DND-41 (cell line): ENCODE data around the gene ALG2.

Experiments
- ATAC-seq: fragments of 200-7000 bp; cut with Tn5 transposase; 3 replicates; pipeline ENCODE4 v1.9.1; 2021; ENCODE audit warnings: low read depth; ENCODE audit not compliant: insufficient read depth
- DNase-seq: peaks from one replicate; pipeline ENCODE4 v3.0.0-alpha.2; 2020
- H2AFZ ChIP-seq: 2 replicates; pipeline ENCODE4 v1.6.0; 2012; ENCODE audit warnings: low read depth, low read length
- H3K27ac ChIP-seq: 2 replicates; pipeline ENCODE4 v1.5.1; 2012; ENCODE audit warnings: low read length, inconsistent platforms
- H3K27me3 ChIP-seq: fragments of 200-600 bp; sonication (generic); 2 replicates; pipeline ENCODE4 v1.6.0; 2012; ENCODE audit warnings: low read length, mild to moderate bottlenecking, inconsistent platforms; ENCODE audit not compliant: insufficient read depth, poor library complexity
- H3K36me3 ChIP-seq: 2 replicates; pipeline ENCODE4 v1.5.1; 2012; ENCODE audit warnings: low read length, inconsistent platforms; ENCODE audit not compliant: insufficient read depth
- H3K4me1 ChIP-seq: 2 replicates; pipeline ENCODE4 v1.5.1; 2012; ENCODE audit warnings: mild to moderate bottlenecking, low read length; ENCODE audit not compliant: insufficient read depth
- H3K4me2 ChIP-seq: 2 replicates; pipeline ENCODE4 v1.6.0; 2012; ENCODE audit warnings: mild to moderate bottlenecking, moderate library complexity, low read length, inconsistent platforms; ENCODE audit not compliant: insufficient read depth
- H3K4me3 ChIP-seq, 2 experiments: fragments of 200-600 bp in 1 of 2; shearing (Covaris generic) in 1 of 2; 2 replicates each; pipeline ENCODE4 v1.5.1; 2012 to 2016; ENCODE audit warnings: inconsistent platforms in 2 of 2, low read length in 2 of 2, mild to moderate bottlenecking in 2 of 2, low read depth in 1 of 2, moderate library complexity in 1 of 2
- H3K79me2 ChIP-seq: 2 replicates; pipeline ENCODE4 v1.6.0; 2012; ENCODE audit warnings: low read length, inconsistent platforms; ENCODE audit not compliant: insufficient read depth
- H3K9ac ChIP-seq: 2 replicates; pipeline ENCODE4 v1.6.0; 2012; ENCODE audit warnings: low read depth, mild to moderate bottlenecking, inconsistent platforms, low read length, moderate library complexity
- H3K9me3 ChIP-seq: 2 replicates; pipeline ENCODE4 v1.5.1; 2012; ENCODE audit warnings: low read length, moderate library complexity, mild to moderate bottlenecking, inconsistent platforms; ENCODE audit not compliant: insufficient read depth, severe bottlenecking
- H4K20me1 ChIP-seq: 2 replicates; pipeline ENCODE4 v1.6.0; 2012; ENCODE audit warnings: low read length; ENCODE audit not compliant: insufficient read depth
- CTCF ChIP-seq: IDR thresholded peaks from 2 replicates; pipeline ENCODE4 v1.5.1; 2012; ENCODE audit warnings: borderline replicate concordance, low read length, moderate library complexity, mild to moderate bottlenecking; ENCODE audit not compliant: poor library complexity, severe bottlenecking; ENCODE audit errors: extremely low read depth
- EZH2 ChIP-seq: IDR thresholded peaks from 3 replicates; pipeline ENCODE4 v1.6.1; 2012; ENCODE audit warnings: borderline replicate concordance, low read depth, mild to moderate bottlenecking, moderate library complexity, low read length, inconsistent platforms; ENCODE audit not compliant: severe bottlenecking

ALG2 gene

GRCh38 chr9:99221621-99222415 is at the start of gene ALG2, which contains the start of gene SEC61B:
ALG2 (minus strand) TSS chr9:99221942; CDS start chr9:99221894, 48 bp downstream.
SEC61B (plus strand) TSS chr9:99222282; CDS start chr9:99222364, 82 bp downstream.
- ATAC-seq (peak; percentile 93), DNase-seq (peak; percentile 91)
- H4K20me1 ChIP-seq = peaks cover 37% of the 10 kb centered on the region; the same call in 1 of the 2 replicates
- peak within 1 kb of the TSS; percentile 95 for H3K9ac ChIP-seq
- H3K4me1 ChIP-seq = peaks cover 41% of the 10 kb centered on the region
- peak within 1 kb of the TSS; percentile 97 for H3K27ac ChIP-seq
- peaks cover 39% of the 10 kb centered on the region for H3K36me3 ChIP-seq
- H3K9me3 ChIP-seq = no peaks in the 10 kb centered on the region
- H2AFZ ChIP-seq = peak within 1 kb of the TSS; percentile 97
- peak within 1 kb of the TSS; percentile 99 for H3K4me3 ChIP-seq
- peak within 1 kb of the TSS; percentile 78 for H3K4me2 ChIP-seq
- H3K27me3 ChIP-seq = no peaks in the 10 kb centered on the region
- peaks cover 84% of the 10 kb centered on the region for H3K79me2 ChIP-seq
- no peak for TF ChIP-seq EZH2

GRCh38 chr9:99270491-99270890 is 48.7 kb upstream of the ALG2 start:
- no peaks in the 10 kb centered on the region for H4K20me1 ChIP-seq
- H3K27ac ChIP-seq = no peak overlapping the region
- no peaks in the 10 kb centered on the region for H3K79me2 ChIP-seq
- H3K9me3 ChIP-seq = no peaks in the 10 kb centered on the region
- H3K27me3 ChIP-seq = no peaks in the 10 kb centered on the region
- no peaks in the 10 kb centered on the region for H3K36me3 ChIP-seq
- TF ChIP-seq CTCF = no peak
- no peak for TF ChIP-seq EZH2
- peaks cover 7% of the 10 kb centered on the region; the same call in 1 of the 2 replicates for H3K4me1 ChIP-seq
- no peak overlapping the region for H3K9ac ChIP-seq
- H3K4me2 ChIP-seq = no peak overlapping the region
- H2AFZ ChIP-seq = no peak overlapping the region
- DNase-seq = no peak
- ATAC-seq = no peak
- no peak overlapping the region for H3K4me3 ChIP-seq

- Histone ChIP-seq H3K27ac (no peak overlapping the region), H3K9me3 (no peaks in the 10 kb centered on the region), H3K79me2 (no peaks in the 10 kb centered on the region), H3K27me3 (no peaks in the 10 kb centered on the region), H3K4me3 (no peak overlapping the region), H2AFZ (no peak overlapping the region), H3K9ac (no peak overlapping the region), H4K20me1 (no peaks in the 10 kb centered on the region), H3K36me3 (no peaks in the 10 kb centered on the region), H3K4me2 (no peak overlapping the region), H3K4me1 (peaks cover 7% of the 10 kb centered on the region; the same call in 1 of the 2 replicates)
- ATAC-seq (no peak), DNase-seq (no peak)
- TF ChIP-seq CTCF = no peak
- TF ChIP-seq EZH2 = no peak
Observed at GRCh38 chr9:99269416-99269815, 47.7 kb upstream of the ALG2 start.
